Measurements from ENCODE around the gene LCN12. TPM values are rescaled to one million over a fixed set of nuclear protein-coding genes. Genes with fewer than 3 reads are reported as not detected.

LCN12 gene
- total and polyA plus RNA-seq, 5 experiments from 2014 or later = 2.6 to 2.7 TPM; not detected in 3

- peak; percentile 11 to 30 for ATAC-seq
- Mint-ChIP-seq H3K27ac (peak overlapping the region in 7 of 10 donors; percentile 14 to 59 (median 48)), H3K36me3 (no peaks in the 10 kb centered on the region)
Measured at GRCh38 chr9:136974817-136975535, 22.9 kb downstream of the LCN12 start.

GRCh38 chr9:136975644-136976043, 23.6 kb downstream of the LCN12 start:
- peak in 1 of 2 donors; percentile 22 for ATAC-seq
- no peaks in the 10 kb centered on the region for H3K27me3 Mint-ChIP-seq
- H3K9me3 Mint-ChIP-seq = no peaks in the 10 kb centered on the region
- peak overlapping the region in 3 of 10 donors; percentile 22 to 55 (median 53) for H3K27ac Mint-ChIP-seq
- POLR2A ChIA-PET = interaction anchor here (0.5 to 5.6 kb wide), 6 partner anchors 17 to 154 kb away, joined by 3 to 45 read pairs (median 4); partner anchors contain the start of genes C8G and PAXX
- peak overlapping the region in 8 of 10 donors; percentile 20 to 66 (median 52) for H3K4me3 Mint-ChIP-seq
- no peaks in the 10 kb centered on the region for H3K36me3 Mint-ChIP-seq
- H3K4me1 Mint-ChIP-seq = peaks cover 6 to 29% (median 23%) of the 10 kb centered on the region in 4 donors
- DNase-seq = no peak

More at GRCh38 chr9:136974817-136975535, 22.9 kb downstream of the LCN12 start:
- H3K9me3 Mint-ChIP-seq = no peaks in the 10 kb centered on the region
- DNase-seq = no peak
- H3K4me1 Mint-ChIP-seq = peaks cover 4 to 29% (median 23%) of the 10 kb centered on the region in 4 donors
- H3K27me3 Mint-ChIP-seq = no peaks in the 10 kb centered on the region
- peak overlapping the region in 7 of 10 donors; percentile 39 to 66 (median 62) for H3K4me3 Mint-ChIP-seq
- POLR2A ChIA-PET = interaction anchor here (0.9 to 5.6 kb wide), 7 partner anchors 13 to 60 kb away, joined by 3 to 45 read pairs (median 4); partner anchors contain the start of genes C8G and PAXX

GRCh38 chr9:136977223-136977622, 25.1 kb downstream of the LCN12 start, which contains the start of gene PTGDS:
Gene PTGDS, plus strand, starts transcription at chr9:136977504. Its CDS starts 75 bp downstream, at chr9:136977579.
- peak within 1 kb of the TSS in 9 of 10 donors; percentile 25 to 75 (median 48) for H3K4me3 Mint-ChIP-seq
- H3K36me3 Mint-ChIP-seq = no peaks in the 10 kb centered on the region
- ATAC-seq = no peak
- H3K27ac Mint-ChIP-seq = peak within 1 kb of the TSS in 4 of 10 donors; percentile 40 to 55 (median 51)
- H3K9me3 Mint-ChIP-seq = no peaks in the 10 kb centered on the region
- peaks cover 0 to 2% (median 0%) of the 10 kb centered on the region in 5 donors for H3K27me3 Mint-ChIP-seq
- DNase-seq = no peak
- POLR2A ChIA-PET = interaction anchor here (0.8 to 5.6 kb wide), 4 partner anchors 8 to 20 kb away, joined by 3 to 45 read pairs (median 4); partner anchors contain the start of gene PAXX
- peaks cover 7 to 29% (median 23%) of the 10 kb centered on the region in 4 donors for H3K4me1 Mint-ChIP-seq

GRCh38 chr9:136977649-136978072, 25.6 kb downstream of the LCN12 start:
- ATAC-seq (no peak), DNase-seq (no peak)
- Mint-ChIP-seq H3K27ac (peak overlapping the region in 1 of 10 donors; percentile 49), H3K4me3 (peak overlapping the region in 6 of 10 donors; percentile 7 to 56 (median 34)), H3K27me3 (peaks cover 0 to 3% (median 0%) of the 10 kb centered on the region in 5 donors), H3K36me3 (no peaks in the 10 kb centered on the region), H3K9me3 (no peaks in the 10 kb centered on the region), H3K4me1 (peaks cover 7 to 29% (median 23%) of the 10 kb centered on the region in 4 donors)
- POLR2A ChIA-PET = interaction anchor here (0.8 to 5.6 kb wide), 5 partner anchors 15 to 170 kb away, joined by 3 to 45 read pairs (median 4); partner anchors contain the start of gene PAXX

- H3K9me3 Mint-ChIP-seq = no peaks in the 10 kb centered on the region
- ATAC-seq = peak; percentile 63 to 68
- no peaks in the 10 kb centered on the region for H3K36me3 Mint-ChIP-seq
- H3K4me3 Mint-ChIP-seq = peak overlapping the region in 3 of 10 donors; percentile 45 to 75 (median 68)
- DNase-seq = peak; percentile 62 to 86 (median 70)
- no peak overlapping the region for H3K27ac Mint-ChIP-seq
- POLR2A ChIA-PET = interaction anchor here (0.6 to 5.6 kb wide), 8 partner anchors 10 to 171 kb away, joined by 3 to 45 read pairs (median 4); partner anchors contain the start of gene PAXX
- H3K4me1 Mint-ChIP-seq = peaks cover 7 to 29% (median 23%) of the 10 kb centered on the region in 4 donors
- H3K27me3 Mint-ChIP-seq = peaks cover 0 to 9% (median 0%) of the 10 kb centered on the region in 5 donors
Measured at GRCh38 chr9:136978073-136978864, 26.2 kb downstream of the LCN12 start.

GRCh38 chr9:136978865-136979544, 26.9 kb downstream of the LCN12 start:
- Mint-ChIP-seq H3K27me3 (peaks cover 3 to 16% (median 4%) of the 10 kb centered on the region in 5 donors), H3K36me3 (no peaks in the 10 kb centered on the region), H3K4me1 (peaks cover 10 to 31% (median 25%) of the 10 kb centered on the region in 4 donors), H3K4me3 (peak overlapping the region in 1 of 10 donors; percentile 18), H3K27ac (no peak overlapping the region), H3K9me3 (no peaks in the 10 kb centered on the region)
- DNase-seq = peak in 1 of 10 donors; percentile 9
- POLR2A ChIA-PET = interaction anchor here (0.6 to 5.6 kb wide), 6 partner anchors 10 to 172 kb away, joined by 3 to 45 read pairs (median 4); partner anchors contain the start of gene PAXX
- peak in 1 of 2 donors; percentile 9 for ATAC-seq

GRCh38 chr9:136979769-136980587, 27.9 kb downstream of the LCN12 start:
- Mint-ChIP-seq H3K36me3 (no peaks in the 10 kb centered on the region), H3K4me1 (peaks cover 11 to 26% (median 22%) of the 10 kb centered on the region in 4 donors), H3K4me3 (peak overlapping the region in 1 of 10 donors; percentile 14), H3K27ac (no peak overlapping the region), H3K27me3 (peaks cover 3 to 22% (median 7%) of the 10 kb centered on the region in 5 donors), H3K9me3 (no peaks in the 10 kb centered on the region)
- no peak for ATAC-seq
- POLR2A ChIA-PET = interaction anchor here (1.1 kb wide), 1 partner anchor 32 kb away, joined by 3 read pairs; no protein-coding TSS in a partner anchor
- DNase-seq = peak in 1 of 10 donors; percentile 9

- peaks cover 3 to 22% (median 7%) of the 10 kb centered on the region in 5 donors for H3K27me3 Mint-ChIP-seq
- ATAC-seq = no peak
- POLR2A ChIA-PET = no interaction called here
Measured at GRCh38 chr9:136980669-136981478, 28.8 kb downstream of the LCN12 start.

GRCh38 chr9:136981588-136982231, 29.6 kb downstream of the LCN12 start:
- no peak overlapping the region for H3K27ac Mint-ChIP-seq
- no peak for DNase-seq
- no peaks in the 10 kb centered on the region for H3K9me3 Mint-ChIP-seq
- H3K27me3 Mint-ChIP-seq = peaks cover 3 to 27% (median 9%) of the 10 kb centered on the region in 5 donors
- POLR2A ChIA-PET = interaction anchor here (0.7 to 1.2 kb wide), 2 partner anchors 10 to 31 kb away, joined by 3 to 4 read pairs; no protein-coding TSS in a partner anchor
- H3K4me1 Mint-ChIP-seq = peaks cover 5 to 11% (median 7%) of the 10 kb centered on the region in 4 donors
- no peak for ATAC-seq
- no peaks in the 10 kb centered on the region for H3K36me3 Mint-ChIP-seq
- H3K4me3 Mint-ChIP-seq = peak overlapping the region in 1 of 10 donors; percentile 34

More at GRCh38 chr9:136980669-136981478, 28.8 kb downstream of the LCN12 start:
- Mint-ChIP-seq H3K36me3 (no peaks in the 10 kb centered on the region), H3K4me3 (no peak overlapping the region), H3K4me1 (peaks cover 7 to 18% (median 13%) of the 10 kb centered on the region in 4 donors), H3K9me3 (no peaks in the 10 kb centered on the region), H3K27ac (no peak overlapping the region)
- no peak for DNase-seq
